ENCODE measurements around the gene TENM4. TPM values are rescaled to one million over a fixed set of nuclear protein-coding genes. Genes with fewer than 3 reads are reported as not detected.

The TENM4 gene
- total and polyA plus RNA-seq, 2 of the 13 experiments (the other 11 are each of a cell fraction or from before 2014, with no cell fraction given): not detected

DNA sequence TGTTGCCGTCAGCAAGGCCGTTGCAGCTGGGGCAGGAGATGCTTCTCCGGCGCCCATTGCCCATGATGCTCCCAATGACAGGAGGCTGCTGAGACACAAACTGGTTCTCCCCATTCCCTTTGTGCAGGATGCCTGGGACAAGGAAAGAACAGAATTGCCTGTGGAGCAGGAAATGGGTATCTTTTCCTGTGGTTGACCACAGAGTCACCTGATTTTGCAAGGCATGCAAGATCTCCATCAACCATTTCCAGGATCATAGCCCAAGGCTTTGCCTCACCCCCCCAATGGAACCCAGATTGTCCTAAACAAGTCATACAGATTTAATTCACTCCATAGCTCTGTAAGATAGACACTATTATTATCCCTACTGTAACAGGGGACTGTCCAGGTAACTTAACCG, 718.0 kb downstream of the TENM4 start:
- no peaks in the 10 kb centered on the region for H3K9me3 ChIP-seq (ENCODE audit: low read length)
- no peak overlapping the region for H3K4me2 ChIP-seq (ENCODE audit: low read depth, low read length)
- intact Hi-C loops (cut with micrococcal nuclease; ENCODE audit: unreplicated experiment): no loop called here
- no TSS peak for BruUV-seq (replicated peaks)
- ChIA-PET POLR2A (no interaction called here), CTCF (ENCODE audit: low intra/inter-chr PET ratio, low total read pairs) (no interaction called here)
- H3K79me2 ChIP-seq (ENCODE audit: insufficient read depth, low read length): no peaks in the 10 kb centered on the region
- in situ Hi-C loops (cut with HindIII; ENCODE audit: extremely low pct_ligation_motif_present, low pct_unique_long_range_greater_than_20kb): no loop called here
- FAIRE-seq: no peak
- H3K4me1 ChIP-seq (ENCODE audit: insufficient read depth, low read length): no peaks in the 10 kb centered on the region
- H2AFZ ChIP-seq (ENCODE audit: low read length): no peak overlapping the region
- TF ChIP-seq FOSL1 (CRISPR knock-in tag; IDR thresholded peaks at IDR 0.05; ENCODE audit: borderline replicate concordance) (no peak), SOX13 (IDR thresholded peaks at IDR 0.05) (no peak), SOX13 (CRISPR knock-in tag; conservative IDR thresholded peaks at IDR 0.05 in 1 of 2, IDR thresholded peaks at IDR 0.05 in 1 of 2) (no peak), ERF (CRISPR knock-in tag; IDR thresholded peaks at IDR 0.05) (no peak)
- H4K20me1 ChIP-seq (ENCODE audit: insufficient read depth, low read length): no peaks in the 10 kb centered on the region
- 50% methylated on average over 1 of the region's 5 CpGs for WGBS (ENCODE audit: low lambda C conversion rate)
- H3K27me3 ChIP-seq (ENCODE audit: control insufficient read depth in 1 of 2, insufficient read depth in 2 of 2, low read length in 2 of 2): peaks cover 3 to 6% of the 10 kb centered on the region in 2 experiments
- DNase-seq (ENCODE audit: low spot score): no peak
- H3K36me3 ChIP-seq (replicated peaks in 1 of 2; ENCODE audit: control insufficient read depth in 1 of 2, insufficient read depth in 2 of 2, low read length in 2 of 2): no peaks in the 10 kb centered on the region
- ATAC-seq: no peak
- H3K4me3 ChIP-seq (replicated peaks in 1 of 3; ENCODE audit: insufficient read depth in 1 of 3, low read depth in 2 of 3, low read length in 3 of 3): no peak overlapping the region
- H3K27ac ChIP-seq (ENCODE audit: extremely low read length, insufficient read depth, low read length): no peak overlapping the region
- H3K9ac ChIP-seq (ENCODE audit: insufficient read depth, low read depth, low read length): no peak overlapping the region

DNA sequence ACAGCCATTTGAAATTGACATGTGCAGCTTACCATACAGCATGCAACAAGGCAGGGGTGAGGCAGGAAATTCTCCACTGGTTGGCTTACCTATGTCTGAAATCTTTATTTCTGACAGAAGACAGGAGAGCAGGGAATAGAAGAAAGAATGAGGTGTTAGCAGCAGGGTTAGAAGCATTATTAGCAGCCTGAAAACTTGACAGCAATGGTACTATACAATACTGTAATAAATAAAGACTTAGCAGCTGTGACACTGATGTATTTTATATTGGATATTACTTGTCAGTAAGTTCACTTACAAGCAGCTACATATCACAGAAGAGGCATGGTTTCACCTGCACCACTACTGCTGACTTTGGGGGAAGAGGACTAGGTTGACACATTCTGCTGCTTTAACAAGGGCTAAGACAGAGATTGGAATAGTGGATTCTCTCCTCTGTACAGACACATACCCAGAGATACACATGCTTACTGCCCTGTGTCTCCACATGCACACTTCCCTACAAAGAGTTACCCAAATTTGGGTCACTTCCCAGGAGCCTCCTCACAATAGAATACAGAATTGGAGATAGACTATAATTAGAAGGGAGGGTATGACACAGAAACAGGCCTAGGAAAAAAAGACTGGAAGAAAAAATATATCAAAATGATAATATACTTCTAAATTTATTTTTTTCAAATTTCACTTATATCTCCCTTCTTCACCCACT, 720.4 kb downstream of the TENM4 start:
- Histone ChIP-seq H3K4me1 (ENCODE audit: insufficient read depth, low read length) (no peaks in the 10 kb centered on the region), H2AFZ (ENCODE audit: low read length) (no peak overlapping the region), H3K9ac (ENCODE audit: insufficient read depth, low read depth, low read length) (no peak overlapping the region), H3K36me3 (replicated peaks in 1 of 2; ENCODE audit: control insufficient read depth in 1 of 2, insufficient read depth in 2 of 2, low read length in 2 of 2) (no peaks in the 10 kb centered on the region), H3K27me3 (ENCODE audit: control insufficient read depth in 1 of 2, insufficient read depth in 2 of 2, low read length in 2 of 2) (peaks cover 0 to 3% of the 10 kb centered on the region in 2 experiments; a peak in 1 of 5 replicates), H3K4me2 (ENCODE audit: low read depth, low read length) (no peak overlapping the region), H3K9me3 (ENCODE audit: low read length) (no peaks in the 10 kb centered on the region), H3K4me3 (replicated peaks in 1 of 3; ENCODE audit: insufficient read depth in 1 of 3, low read depth in 2 of 3, low read length in 3 of 3) (no peak overlapping the region), H3K79me2 (ENCODE audit: insufficient read depth, low read length) (no peaks in the 10 kb centered on the region), H3K27ac (ENCODE audit: extremely low read length, insufficient read depth, low read length) (no peak overlapping the region), H4K20me1 (ENCODE audit: insufficient read depth, low read length) (no peaks in the 10 kb centered on the region)
- ChIA-PET POLR2A (no interaction called here), CTCF (ENCODE audit: low intra/inter-chr PET ratio, low total read pairs) (no interaction called here)
- intact Hi-C loops (cut with micrococcal nuclease; ENCODE audit: unreplicated experiment) (no loop called here), in situ Hi-C loops (cut with HindIII; ENCODE audit: extremely low pct_ligation_motif_present, low pct_unique_long_range_greater_than_20kb) (no loop called here)
- no peak for ATAC-seq
- FAIRE-seq: no peak
- BruUV-seq (replicated peaks): no TSS peak
- DNase-seq (ENCODE audit: low spot score): no peak
- TF ChIP-seq, protein P1, sequence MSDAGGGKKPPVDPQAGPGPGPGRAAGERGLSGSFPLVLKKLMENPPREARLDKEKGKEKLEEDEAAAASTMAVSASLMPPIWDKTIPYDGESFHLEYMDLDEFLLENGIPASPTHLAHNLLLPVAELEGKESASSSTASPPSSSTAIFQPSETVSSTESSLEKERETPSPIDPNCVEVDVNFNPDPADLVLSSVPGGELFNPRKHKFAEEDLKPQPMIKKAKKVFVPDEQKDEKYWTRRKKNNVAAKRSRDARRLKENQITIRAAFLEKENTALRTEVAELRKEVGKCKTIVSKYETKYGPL (CRISPR knock-in tag; IDR thresholded peaks at IDR 0.05): no peak
- TF ChIP-seq ZSCAN29 (CRISPR knock-in tag; conservative IDR thresholded peaks at IDR 0.05) (no peak), BRD4 (CRISPR knock-in tag; IDR thresholded peaks at IDR 0.05) (no peak), HIVEP1 (CRISPR knock-in tag; IDR thresholded peaks at IDR 0.05) (no peak)
- TF ChIP-seq, protein P2, sequence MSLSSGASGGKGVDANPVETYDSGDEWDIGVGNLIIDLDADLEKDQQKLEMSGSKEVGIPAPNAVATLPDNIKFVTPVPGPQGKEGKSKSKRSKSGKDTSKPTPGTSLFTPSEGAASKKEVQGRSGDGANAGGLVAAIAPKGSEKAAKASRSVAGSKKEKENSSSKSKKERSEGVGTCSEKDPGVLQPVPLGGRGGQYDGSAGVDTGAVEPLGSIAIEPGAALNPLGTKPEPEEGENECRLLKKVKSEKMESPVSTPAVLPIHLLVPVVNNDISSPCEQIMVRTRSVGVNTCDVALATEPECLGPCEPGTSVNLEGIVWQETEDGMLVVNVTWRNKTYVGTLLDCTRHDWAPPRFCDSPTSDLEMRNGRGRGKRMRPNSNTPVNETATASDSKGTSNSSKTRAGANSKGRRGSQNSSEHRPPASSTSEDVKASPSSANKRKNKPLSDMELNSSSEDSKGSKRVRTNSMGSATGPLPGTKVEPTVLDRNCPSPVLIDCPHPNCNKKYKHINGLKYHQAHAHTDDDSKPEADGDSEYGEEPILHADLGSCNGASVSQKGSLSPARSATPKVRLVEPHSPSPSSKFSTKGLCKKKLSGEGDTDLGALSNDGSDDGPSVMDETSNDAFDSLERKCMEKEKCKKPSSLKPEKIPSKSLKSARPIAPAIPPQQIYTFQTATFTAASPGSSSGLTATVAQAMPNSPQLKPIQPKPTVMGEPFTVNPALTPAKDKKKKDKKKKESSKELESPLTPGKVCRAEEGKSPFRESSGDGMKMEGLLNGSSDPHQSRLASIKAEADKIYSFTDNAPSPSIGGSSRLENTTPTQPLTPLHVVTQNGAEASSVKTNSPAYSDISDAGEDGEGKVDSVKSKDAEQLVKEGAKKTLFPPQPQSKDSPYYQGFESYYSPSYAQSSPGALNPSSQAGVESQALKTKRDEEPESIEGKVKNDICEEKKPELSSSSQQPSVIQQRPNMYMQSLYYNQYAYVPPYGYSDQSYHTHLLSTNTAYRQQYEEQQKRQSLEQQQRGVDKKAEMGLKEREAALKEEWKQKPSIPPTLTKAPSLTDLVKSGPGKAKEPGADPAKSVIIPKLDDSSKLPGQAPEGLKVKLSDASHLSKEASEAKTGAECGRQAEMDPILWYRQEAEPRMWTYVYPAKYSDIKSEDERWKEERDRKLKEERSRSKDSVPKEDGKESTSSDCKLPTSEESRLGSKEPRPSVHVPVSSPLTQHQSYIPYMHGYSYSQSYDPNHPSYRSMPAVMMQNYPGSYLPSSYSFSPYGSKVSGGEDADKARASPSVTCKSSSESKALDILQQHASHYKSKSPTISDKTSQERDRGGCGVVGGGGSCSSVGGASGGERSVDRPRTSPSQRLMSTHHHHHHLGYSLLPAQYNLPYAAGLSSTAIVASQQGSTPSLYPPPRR (CRISPR knock-in tag; IDR thresholded peaks at IDR 0.05; ENCODE audit: borderline replicate concordance): no peak

Data from HepG2 (cell line).